ENCODE results near the gene TMEM185B. TPM values are rescaled to one million over a fixed set of nuclear protein-coding genes. Genes with fewer than 3 reads are reported as not detected.

TMEM185B gene
- total and polyA plus RNA-seq, 8 donors, result 18.7 to 29.1 (median 24.8) TPM

DNA sequence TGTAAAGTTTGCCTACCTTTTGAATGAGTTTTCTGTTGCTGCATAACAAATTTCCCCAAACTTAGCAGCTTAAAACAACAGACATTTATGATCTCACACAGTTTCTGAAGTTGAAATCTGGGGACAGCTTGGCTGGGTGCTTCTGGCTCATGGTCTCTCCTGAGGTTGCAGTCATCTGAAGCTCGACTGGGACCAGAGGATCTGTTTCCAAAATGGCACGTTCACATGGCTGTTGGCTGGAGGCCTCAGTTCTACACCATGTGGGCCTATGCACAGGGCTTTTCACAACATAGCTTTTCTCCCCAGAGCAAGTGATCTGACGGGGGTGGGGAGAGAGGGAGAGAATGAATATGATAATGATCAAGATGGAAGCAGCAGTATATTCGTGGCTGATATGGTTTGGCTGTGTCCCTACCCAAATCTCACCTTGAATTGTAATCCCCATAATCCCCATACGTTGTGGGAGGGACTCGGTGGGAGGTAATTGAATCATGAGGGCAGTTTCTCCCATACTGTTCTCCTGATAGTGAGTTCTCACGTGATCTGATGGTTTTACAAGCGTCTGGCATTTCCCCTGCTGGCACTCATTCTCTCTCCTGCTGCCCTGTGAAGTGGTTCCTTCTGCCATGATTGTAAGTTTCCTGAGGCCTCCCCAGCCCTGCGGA is 32.9 kb upstream of the TMEM185B start:
- H3K27ac ChIP-seq, result peak overlapping the region in 1 of 2 donors; percentile 98

GRCh38 chr2:120255071-120255470 is 31.9 kb upstream of the TMEM185B start:
- ATAC-seq (no peak), DNase-seq (no peak)
- Histone ChIP-seq H3K4me3 (peak overlapping the region in 1 of 2 donors; percentile 78), H3K9me3 (no peaks in the 10 kb centered on the region), H3K36me3 (no peaks in the 10 kb centered on the region), H3K27me3 (no peaks in the 10 kb centered on the region), H3K27ac (peak overlapping the region in 1 of 2 donors; percentile 98), H3K4me1 (peaks cover 20 to 60% of the 10 kb centered on the region in 2 donors)
- intact Hi-C loops (cut with DNase I), result no loop called here
- TF ChIP-seq CTCF (IDR thresholded peaks at IDR 0.05), result no peak

More for the DNA sequence above, 32.9 kb upstream of the TMEM185B start:
- Histone ChIP-seq H3K36me3 (no peaks in the 10 kb centered on the region), H3K4me1 (peaks cover 20 to 69% of the 10 kb centered on the region in 2 donors), H3K9me3 (peaks cover 0 to 3% of the 10 kb centered on the region in 2 donors), H3K4me3 (peak overlapping the region in 1 of 2 donors; percentile 78), H3K27me3 (no peaks in the 10 kb centered on the region)
- ATAC-seq, result no peak
- DNase-seq, result no peak
- intact Hi-C loops (cut with DNase I), result no loop called here
- TF ChIP-seq CTCF (IDR thresholded peaks at IDR 0.05), result no peak

GRCh38 chr2:120254178-120254577 is 31.0 kb upstream of the TMEM185B start:
- ATAC-seq (no peak), DNase-seq (no peak)
- Histone ChIP-seq H3K4me3 (peak overlapping the region; percentile 67 to 78), H3K4me1 (peaks cover 20 to 59% of the 10 kb centered on the region in 2 donors), H3K36me3 (no peaks in the 10 kb centered on the region), H3K27me3 (no peaks in the 10 kb centered on the region), H3K9me3 (no peaks in the 10 kb centered on the region), H3K27ac (peak overlapping the region in 1 of 2 donors; percentile 98)
- intact Hi-C loops (cut with DNase I), result no loop called here
- TF ChIP-seq CTCF (IDR thresholded peaks at IDR 0.05), result no peak

DNA sequence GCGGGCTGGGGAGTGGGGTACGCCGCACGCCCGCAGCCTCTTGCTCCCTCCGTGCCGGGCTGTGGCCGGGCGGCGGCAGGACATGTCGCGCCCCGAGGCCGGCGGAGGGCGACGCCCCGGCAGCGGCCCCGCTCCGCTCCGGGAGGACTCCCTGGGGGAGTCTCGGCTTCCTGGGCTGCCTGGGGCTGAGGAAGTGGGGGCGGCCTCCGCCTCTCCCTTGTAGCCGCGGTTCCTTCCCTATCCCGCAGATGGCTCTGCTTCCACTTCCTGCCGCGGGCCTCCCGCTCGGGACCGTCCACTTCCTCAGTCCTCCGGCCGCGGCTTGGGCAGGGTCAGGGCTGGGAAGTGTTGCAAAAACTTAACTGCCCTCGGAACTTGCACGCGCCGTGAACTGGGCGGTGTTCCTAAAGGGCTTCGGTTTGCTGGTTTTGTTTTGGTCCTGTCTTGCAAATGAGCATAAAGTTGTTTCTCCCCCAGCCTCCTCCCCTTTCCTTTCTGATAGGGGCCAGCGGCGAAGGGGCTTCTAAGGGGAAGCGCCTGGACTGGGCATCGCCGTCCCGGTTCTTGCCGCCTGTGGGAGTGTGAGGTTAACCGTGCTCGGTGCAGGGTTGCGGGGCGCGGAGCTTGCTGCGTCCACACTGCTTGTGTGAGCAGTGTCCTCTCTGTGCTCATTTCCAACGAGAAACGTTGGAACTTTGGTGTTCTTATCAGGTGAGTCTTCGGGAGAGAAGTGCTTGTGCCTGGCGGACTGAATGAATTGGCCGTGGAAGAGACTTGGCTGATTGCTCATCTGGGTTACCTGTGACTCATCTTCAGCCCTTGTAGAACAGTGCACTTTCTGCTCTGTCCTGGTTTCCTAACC is 30.1 kb upstream of the TMEM185B start:
- TF ChIP-seq CTCF (IDR thresholded peaks at IDR 0.05), result peak in 1 of 2 donors; percentile 44
- peaks cover 20 to 55% of the 10 kb centered on the region in 2 donors for H3K4me1 ChIP-seq
- H3K36me3 ChIP-seq, result no peaks in the 10 kb centered on the region
- H3K27ac ChIP-seq, result peak overlapping the region; percentile 95 to 98
- H3K4me3 ChIP-seq, result peak overlapping the region; percentile 67 to 78
- peak; percentile 72 for ATAC-seq
- H3K9me3 ChIP-seq, result no peaks in the 10 kb centered on the region
- no peaks in the 10 kb centered on the region for H3K27me3 ChIP-seq
- peak; percentile 78 to 98 (median 86) for DNase-seq
- intact Hi-C loops (cut with DNase I), result no loop called here
